ENCODE measurements around the gene INPP5J.
"Not testable (repeated sequence)": the region's sequence is repeated elsewhere in the genome, so short reads cannot be mapped to it uniquely, and the experiment has no call there.

Gene INPP5J

DNA sequence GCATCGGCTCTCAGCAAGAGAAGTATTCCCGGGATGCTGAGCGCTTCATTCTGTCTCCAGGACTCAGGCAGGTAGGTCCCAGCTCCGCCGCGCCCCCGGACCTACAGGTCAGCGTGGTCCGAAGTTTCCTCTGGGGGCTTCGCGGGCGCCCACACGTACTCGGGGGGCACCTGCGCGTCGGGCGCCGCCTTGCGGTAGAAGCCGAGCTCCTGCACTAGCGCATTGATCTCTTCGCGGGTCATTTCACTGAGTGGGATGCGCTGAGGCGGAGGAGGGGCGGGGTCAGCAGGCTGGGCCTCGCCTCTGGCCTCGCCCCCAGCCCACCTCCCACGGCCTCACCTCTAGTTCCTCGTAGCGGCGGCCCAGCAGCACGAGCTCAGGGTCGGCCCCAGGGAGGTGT, 17.9 kb upstream of the INPP5J start:
- no peaks in the 10 kb centered on the region for H3K9me3 Mint-ChIP-seq
- peaks cover 19% of the 10 kb centered on the region for H3K4me1 Mint-ChIP-seq
- peaks cover 2% of the 10 kb centered on the region for H3K27me3 Mint-ChIP-seq
- ATAC-seq (no peak), DNase-seq (no peak)
- H3K4me3 Mint-ChIP-seq, result no peak overlapping the region
- H3K27ac Mint-ChIP-seq, result no peak overlapping the region
- H3K36me3 Mint-ChIP-seq (ENCODE audit: low read depth), result no peaks in the 10 kb centered on the region

DNA sequence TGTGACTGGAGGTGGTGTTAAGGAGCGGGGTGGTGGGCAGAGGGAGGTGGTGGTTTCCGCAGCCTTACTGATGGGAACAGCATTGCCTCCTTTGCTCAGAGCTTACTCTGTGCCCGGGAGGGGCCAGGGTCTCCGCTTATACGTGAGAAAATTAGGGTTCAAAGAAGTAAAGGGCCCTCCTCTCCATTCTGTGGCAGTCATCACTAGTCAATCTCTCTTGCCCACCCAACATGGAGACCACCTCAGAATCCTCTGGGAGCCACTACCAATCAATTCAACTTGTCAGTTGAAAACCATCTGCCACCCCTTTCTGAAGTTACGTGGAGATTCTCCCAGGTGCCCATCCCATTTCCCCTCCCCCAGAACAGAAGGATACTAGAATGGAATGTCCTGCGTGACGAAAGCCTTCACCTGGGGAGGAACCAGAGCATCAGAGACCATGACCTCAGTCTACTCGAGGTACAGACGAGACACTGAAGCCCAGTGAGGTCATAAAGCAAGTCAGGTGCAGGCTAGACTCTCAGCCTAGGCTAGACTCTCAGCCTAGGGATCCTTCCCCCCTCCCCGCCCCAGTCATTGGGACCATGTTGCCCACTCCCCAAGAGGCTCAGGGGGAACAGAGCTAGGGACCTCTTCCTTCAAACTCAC, 17.4 kb upstream of the INPP5J start:
- peaks cover 19% of the 10 kb centered on the region for H3K4me1 Mint-ChIP-seq
- H3K4me3 Mint-ChIP-seq, result no peak overlapping the region
- ATAC-seq (no peak), DNase-seq (no peak)
- no peaks in the 10 kb centered on the region for H3K9me3 Mint-ChIP-seq
- H3K27ac Mint-ChIP-seq, result no peak overlapping the region
- peaks cover 2% of the 10 kb centered on the region for H3K27me3 Mint-ChIP-seq
- no peaks in the 10 kb centered on the region for H3K36me3 Mint-ChIP-seq (ENCODE audit: low read depth)

DNA sequence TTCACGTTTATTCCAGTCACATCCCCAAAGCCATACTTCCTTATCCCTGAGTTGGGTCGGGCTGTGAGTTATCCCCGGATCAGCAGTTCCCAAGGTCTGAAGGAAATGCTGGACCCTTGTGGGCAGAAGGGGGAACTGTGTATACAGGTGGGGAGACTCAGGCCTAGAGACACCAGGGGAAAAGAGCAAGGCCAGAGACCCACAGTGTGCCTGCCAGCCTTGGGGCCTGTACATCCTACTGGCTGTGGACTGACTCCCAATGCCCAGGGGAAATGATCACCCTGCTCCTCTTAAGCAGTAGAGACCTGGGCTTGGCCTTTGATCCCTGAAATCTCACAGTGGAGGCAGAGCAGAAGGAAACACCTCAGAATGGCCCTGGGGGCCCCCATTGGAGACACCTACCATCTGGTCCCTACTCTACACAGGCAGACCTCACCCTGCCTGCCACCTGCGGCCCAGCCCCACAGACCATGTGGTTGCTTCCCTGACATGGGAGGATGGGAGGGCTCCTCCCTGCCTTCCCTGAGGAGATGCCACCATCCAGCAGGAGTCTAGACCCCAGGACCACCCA, 16.7 kb upstream of the INPP5J start:
- Mint-ChIP-seq H3K4me3 (peak overlapping the region; percentile 90), H3K36me3 (ENCODE audit: low read depth) (no peaks in the 10 kb centered on the region), H3K27ac (no peak overlapping the region), H3K4me1 (peaks cover 19% of the 10 kb centered on the region), H3K27me3 (peaks cover 2% of the 10 kb centered on the region), H3K9me3 (no peaks in the 10 kb centered on the region)
- ATAC-seq, result no peak
- no peak for DNase-seq

DNA sequence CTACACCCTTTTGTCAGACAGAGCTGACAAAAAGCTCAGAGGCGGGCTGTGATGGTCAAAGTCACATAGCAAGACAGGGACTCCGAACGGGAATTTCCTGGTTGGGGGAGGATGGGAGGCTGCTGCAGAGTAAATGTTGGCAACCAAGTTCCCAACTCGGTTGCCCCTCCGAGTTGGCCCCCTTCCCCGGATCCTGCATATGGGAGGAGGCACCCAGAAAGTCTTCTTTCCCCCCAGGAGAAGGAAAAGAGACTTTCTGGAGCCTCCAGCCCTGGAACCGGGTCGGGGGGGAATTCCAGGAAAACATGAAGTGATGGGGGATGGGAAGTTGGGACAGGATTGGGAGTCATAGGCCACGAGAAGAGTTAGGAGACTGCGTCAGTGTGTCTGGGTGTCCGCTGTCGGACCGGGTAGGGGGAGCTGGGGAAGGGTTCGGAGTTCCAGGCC, 16.0 kb upstream of the INPP5J start:
- no peaks in the 10 kb centered on the region for H3K9me3 Mint-ChIP-seq
- ATAC-seq, result no peak
- H3K36me3 Mint-ChIP-seq (ENCODE audit: low read depth), result no peaks in the 10 kb centered on the region
- no peak for DNase-seq
- H3K4me3 Mint-ChIP-seq, result peak overlapping the region; percentile 90
- peaks cover 2% of the 10 kb centered on the region for H3K27me3 Mint-ChIP-seq
- H3K4me1 Mint-ChIP-seq, result peaks cover 18% of the 10 kb centered on the region
- H3K27ac Mint-ChIP-seq, result no peak overlapping the region

DNA sequence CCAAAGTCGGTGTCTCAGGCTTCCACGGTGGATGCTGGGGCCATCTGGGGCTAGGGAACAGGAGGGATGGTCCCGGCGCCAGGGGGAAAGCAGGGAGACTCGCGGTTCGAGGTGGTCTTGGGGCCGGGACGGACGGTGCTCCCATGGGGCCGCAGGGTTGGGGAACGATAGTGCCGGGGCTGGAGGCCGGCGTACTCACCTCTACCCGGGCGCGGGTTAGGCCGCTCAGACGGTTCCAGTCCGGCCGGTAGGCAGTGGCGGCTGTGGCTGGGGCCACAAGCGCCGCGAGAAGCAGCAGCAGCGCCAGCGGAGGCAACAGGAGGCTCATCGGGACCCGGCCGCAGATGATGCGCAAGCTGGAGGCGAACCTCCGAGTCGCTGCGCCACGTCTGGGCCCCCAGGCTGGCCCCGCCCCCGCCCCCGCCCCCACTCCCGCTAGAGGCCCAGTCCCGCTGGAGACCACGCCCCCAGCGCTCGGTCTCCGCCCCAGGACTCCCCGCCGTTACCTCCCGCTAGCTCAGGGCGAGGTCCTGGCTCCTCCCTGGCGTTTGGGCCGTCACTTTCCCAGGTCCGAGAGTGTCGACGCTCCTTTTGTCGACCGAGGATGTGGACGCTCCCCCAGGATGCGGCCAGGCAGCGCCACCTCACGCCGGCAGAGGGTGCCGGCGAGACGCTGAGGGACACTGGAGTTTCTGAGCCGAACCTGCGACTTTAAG, 15.4 kb upstream of the INPP5J start, which contains the start of gene SELENOM:
Gene SELENOM, minus strand, starts transcription at position 391 of the 716 bp plus-strand sequence. Its CDS starts 63 bp downstream, at position 328.
- H3K27ac Mint-ChIP-seq, result peak within 1 kb of the TSS; percentile 57
- H3K36me3 Mint-ChIP-seq (ENCODE audit: low read depth), result no peaks in the 10 kb centered on the region
- H3K4me1 Mint-ChIP-seq, result peaks cover 16% of the 10 kb centered on the region
- H3K9me3 Mint-ChIP-seq, result no peaks in the 10 kb centered on the region
- peak within 1 kb of the TSS; percentile 90 for H3K4me3 Mint-ChIP-seq
- DNase-seq (peak; percentile 89), ATAC-seq (peak; percentile 96)
- peaks cover 2% of the 10 kb centered on the region for H3K27me3 Mint-ChIP-seq

DNA sequence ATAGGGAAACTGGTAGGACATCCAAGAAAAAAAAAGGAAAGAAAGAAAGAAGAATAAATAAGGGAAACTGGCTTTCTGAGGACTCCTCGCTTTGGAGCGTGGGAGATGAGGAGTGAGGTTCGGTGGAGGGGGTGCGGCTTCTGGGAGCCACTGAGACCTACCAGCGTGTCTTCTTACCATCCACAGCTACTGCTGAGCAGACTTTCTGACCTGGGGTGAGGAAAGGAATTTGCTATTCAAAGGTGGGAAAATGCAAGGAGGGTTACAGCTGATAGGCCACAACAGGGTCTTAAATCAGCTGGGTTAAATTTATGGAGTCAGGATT, 14.9 kb upstream of the INPP5J start:
- ATAC-seq, result peak; percentile 18

DNA sequence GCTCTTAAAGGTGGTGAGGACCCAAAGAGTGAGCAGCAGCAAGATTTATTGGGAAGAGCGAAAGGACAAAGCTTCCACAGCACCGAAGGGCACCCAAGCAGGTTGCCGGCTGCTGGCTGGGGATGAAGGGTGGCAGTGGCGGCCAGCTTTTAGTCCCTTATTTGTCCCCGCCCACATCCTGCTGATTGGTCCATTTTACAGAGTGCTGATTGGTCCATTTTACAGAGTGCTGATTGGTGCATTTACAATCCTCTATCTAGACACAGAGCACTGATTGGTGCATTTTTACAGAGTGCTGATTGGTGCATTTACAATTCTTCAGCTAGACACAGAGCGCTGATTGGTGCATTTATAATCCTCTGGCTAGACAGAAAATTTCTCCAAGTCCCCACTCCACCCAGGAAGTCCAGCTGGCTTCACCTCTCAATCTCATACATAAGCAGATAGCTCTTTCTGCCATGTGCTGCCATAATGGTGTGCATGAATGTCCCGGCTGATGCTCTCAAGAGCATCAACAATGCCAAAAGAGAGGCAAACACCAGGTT, 10.1 kb upstream of the INPP5J start:
- H3K4me3 Mint-ChIP-seq; H3K9me3 Mint-ChIP-seq; H3K27ac Mint-ChIP-seq; H3K36me3 Mint-ChIP-seq (ENCODE audit: low read depth); DNase-seq; H3K27me3 Mint-ChIP-seq; ATAC-seq; H3K4me1 Mint-ChIP-seq: not testable (repeated sequence)

More for the DNA sequence above, 14.9 kb upstream of the INPP5J start:
- no peak for DNase-seq
- H3K36me3 Mint-ChIP-seq (ENCODE audit: low read depth), result no peaks in the 10 kb centered on the region
- peaks cover 16% of the 10 kb centered on the region for H3K4me1 Mint-ChIP-seq
- H3K9me3 Mint-ChIP-seq, result no peaks in the 10 kb centered on the region
- peaks cover 2% of the 10 kb centered on the region for H3K27me3 Mint-ChIP-seq
- peak overlapping the region; percentile 57 for H3K27ac Mint-ChIP-seq
- peak overlapping the region; percentile 90 for H3K4me3 Mint-ChIP-seq

DNA sequence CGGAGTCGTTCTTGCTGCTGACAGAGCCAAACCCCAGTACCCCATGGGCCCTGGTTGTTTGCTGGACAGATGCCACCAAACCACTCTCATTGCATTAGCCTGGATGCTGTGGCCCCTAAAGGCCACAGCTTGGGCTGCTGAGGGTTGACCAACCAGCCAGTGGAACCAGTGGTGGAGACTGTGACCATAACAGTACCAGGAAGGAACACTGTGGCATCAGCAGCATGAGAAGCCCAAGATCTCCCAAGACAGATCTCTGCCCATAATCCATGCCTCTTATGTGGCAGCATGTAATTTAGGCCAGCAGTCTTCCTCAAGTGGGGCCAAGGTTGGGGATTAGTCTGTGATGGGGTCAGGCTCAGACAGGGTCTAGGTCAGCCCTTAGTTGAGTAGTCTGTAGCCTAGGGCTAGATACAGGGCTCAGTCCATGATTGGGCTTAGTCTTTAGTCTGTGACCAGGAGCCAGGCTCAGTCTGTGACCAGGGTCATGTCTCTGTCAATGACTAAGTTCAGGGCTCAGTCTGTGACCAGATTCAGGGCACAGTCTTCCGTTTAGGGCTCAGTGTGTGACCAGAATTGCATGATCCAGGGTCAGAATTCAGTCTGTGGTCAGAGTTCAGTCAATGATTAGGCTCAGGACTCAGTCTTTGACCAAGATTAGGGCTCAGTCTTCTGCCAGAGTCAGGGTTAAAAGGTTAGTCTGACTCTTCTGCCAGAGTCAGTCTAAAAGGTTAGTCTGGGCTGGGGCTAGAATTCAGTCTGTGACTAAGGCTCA, 4.5 kb upstream of the INPP5J start:
- Mint-ChIP-seq H3K9me3 (no peaks in the 10 kb centered on the region), H3K4me1 (no peaks in the 10 kb centered on the region), H3K36me3 (ENCODE audit: low read depth) (no peaks in the 10 kb centered on the region), H3K27me3 (no peaks in the 10 kb centered on the region), H3K4me3 (no peak overlapping the region), H3K27ac (no peak overlapping the region)
- ATAC-seq (peak; percentile 33), DNase-seq (no peak)

DNA sequence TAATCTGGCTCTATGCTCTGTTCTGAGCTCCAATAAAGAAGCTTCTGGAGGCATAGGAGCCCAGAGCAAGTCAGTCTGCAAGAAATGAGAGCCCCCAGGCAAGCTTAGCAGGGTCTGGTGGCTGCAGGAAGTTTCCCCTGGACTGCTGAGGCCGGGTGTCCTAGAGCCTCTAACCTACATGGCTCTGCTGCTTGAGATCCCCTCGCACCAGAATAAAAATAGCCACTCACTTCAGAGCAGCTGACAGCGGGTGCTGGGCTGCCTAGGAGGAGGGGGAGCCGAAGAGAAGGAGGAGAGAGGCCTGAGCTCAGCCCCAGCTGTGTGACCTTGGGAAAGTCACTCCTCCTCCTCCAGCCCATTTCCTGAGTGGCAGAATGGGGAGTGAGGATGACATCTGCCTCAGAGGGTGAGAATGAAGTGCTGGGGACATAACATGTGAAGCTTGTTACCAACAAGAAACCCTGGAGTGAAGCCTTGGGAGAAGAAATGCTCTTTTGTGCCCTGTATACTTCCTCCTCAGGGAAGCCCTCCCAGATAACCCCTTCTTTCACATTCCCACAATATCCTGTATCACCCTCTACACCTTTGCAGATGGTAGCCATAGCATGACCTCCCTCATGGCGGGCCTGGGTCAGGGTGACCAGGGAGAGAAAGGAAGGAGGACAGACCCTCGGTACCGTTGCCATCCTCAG, 3.6 kb upstream of the INPP5J start:
- Mint-ChIP-seq H3K36me3 (ENCODE audit: low read depth) (no peaks in the 10 kb centered on the region), H3K9me3 (no peaks in the 10 kb centered on the region), H3K4me1 (no peaks in the 10 kb centered on the region), H3K27me3 (no peaks in the 10 kb centered on the region), H3K4me3 (no peak overlapping the region), H3K27ac (no peak overlapping the region)
- no peak for DNase-seq
- ATAC-seq, result no peak

DNA sequence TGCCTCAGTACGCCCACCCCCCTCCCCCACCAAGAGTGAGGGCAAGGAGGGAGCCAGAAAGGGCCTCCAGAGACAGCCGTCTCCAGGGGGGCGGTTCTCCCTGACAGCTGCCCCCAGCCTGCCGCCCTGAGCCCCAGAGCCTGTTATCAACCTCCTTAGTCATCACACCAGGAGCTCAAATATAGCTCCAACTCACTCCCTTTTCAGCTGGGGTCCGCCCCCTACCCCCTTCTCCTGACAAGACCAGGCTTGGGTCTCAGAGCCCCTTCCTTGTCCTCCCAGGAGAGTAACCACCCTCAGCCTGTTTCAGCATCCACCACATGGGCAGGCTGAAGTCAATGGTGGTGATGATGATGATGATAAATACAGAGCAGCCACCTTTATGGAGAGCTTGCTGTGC, 2.5 kb upstream of the INPP5J start:
- Mint-ChIP-seq H3K9me3 (no peaks in the 10 kb centered on the region), H3K36me3 (ENCODE audit: low read depth) (no peaks in the 10 kb centered on the region), H3K4me3 (no peak overlapping the region), H3K4me1 (no peaks in the 10 kb centered on the region), H3K27me3 (no peaks in the 10 kb centered on the region), H3K27ac (no peak overlapping the region)
- DNase-seq, result no peak
- ATAC-seq, result no peak

DNA sequence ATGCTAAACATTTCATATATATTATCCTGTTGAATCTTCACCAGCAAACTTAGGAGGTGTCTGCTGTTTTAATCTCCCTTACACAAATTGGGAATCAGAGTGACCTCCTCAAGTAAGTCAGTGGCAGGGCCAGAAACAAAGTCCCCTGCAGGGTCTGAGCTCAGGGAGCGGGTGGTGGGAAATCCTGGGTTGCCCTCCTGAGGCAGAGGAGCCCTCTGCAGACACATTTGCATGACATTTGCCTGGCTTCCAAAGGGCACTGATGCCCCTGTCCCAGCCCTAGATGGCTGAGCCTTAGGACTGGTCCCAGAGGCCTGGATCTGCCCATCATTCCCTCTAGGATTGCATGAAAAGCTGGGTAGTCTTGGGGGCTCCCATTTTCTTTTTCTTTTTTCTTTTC, 2.1 kb upstream of the INPP5J start:
- no peak overlapping the region for H3K27ac Mint-ChIP-seq
- ATAC-seq (no peak), DNase-seq (no peak)
- no peak overlapping the region for H3K4me3 Mint-ChIP-seq
- H3K27me3 Mint-ChIP-seq, result no peaks in the 10 kb centered on the region
- H3K9me3 Mint-ChIP-seq, result no peaks in the 10 kb centered on the region
- H3K4me1 Mint-ChIP-seq, result no peaks in the 10 kb centered on the region
- no peaks in the 10 kb centered on the region for H3K36me3 Mint-ChIP-seq (ENCODE audit: low read depth)

DNA sequence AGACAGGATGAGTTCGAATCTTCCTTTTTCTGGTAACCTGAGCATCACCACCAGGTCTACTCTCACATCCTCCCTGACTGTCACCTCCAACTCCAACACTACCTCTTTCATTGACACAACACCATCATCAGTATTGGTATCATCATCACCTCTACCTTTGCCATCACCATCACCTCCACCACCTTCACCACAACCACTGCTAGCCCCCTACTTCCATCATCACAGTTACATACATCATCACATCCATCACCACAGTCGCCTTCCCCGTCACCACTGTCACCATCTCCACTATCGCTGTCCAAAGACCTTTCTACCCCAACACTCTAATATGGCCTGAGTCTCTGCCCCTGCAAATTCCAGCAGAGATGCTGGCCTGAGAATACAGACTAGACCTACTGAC, 1.4 kb upstream of the INPP5J start:
- no peak for DNase-seq
- no peak overlapping the region for H3K4me3 Mint-ChIP-seq
- ATAC-seq, result no peak
- no peaks in the 10 kb centered on the region for H3K9me3 Mint-ChIP-seq
- H3K36me3 Mint-ChIP-seq (ENCODE audit: low read depth), result no peaks in the 10 kb centered on the region
- H3K27ac Mint-ChIP-seq, result peak overlapping the region; percentile 13
- H3K4me1 Mint-ChIP-seq, result no peaks in the 10 kb centered on the region
- H3K27me3 Mint-ChIP-seq, result no peaks in the 10 kb centered on the region

DNA sequence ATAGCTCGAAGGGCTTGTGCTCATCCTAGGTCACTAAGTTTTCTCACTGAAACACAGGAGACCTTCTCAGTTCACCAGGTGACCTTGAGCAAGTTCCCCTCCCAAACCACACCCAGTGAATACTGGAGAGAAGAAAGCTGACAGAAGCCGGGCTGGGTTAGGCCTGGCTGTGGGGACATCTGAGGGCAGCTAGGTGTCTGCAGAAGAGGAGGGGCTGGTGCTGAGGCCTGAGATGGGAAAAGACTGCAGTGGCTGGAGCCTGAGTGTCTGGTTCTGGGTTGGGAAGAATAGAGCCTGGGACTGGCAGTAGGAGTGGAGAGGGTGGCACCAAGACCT, 602 bp upstream of the INPP5J start:
- Mint-ChIP-seq H3K4me1 (no peaks in the 10 kb centered on the region), H3K36me3 (ENCODE audit: low read depth) (no peaks in the 10 kb centered on the region), H3K27ac (no peak overlapping the region), H3K27me3 (no peaks in the 10 kb centered on the region), H3K4me3 (no peak overlapping the region), H3K9me3 (no peaks in the 10 kb centered on the region)
- ATAC-seq (no peak), DNase-seq (no peak)

DNA sequence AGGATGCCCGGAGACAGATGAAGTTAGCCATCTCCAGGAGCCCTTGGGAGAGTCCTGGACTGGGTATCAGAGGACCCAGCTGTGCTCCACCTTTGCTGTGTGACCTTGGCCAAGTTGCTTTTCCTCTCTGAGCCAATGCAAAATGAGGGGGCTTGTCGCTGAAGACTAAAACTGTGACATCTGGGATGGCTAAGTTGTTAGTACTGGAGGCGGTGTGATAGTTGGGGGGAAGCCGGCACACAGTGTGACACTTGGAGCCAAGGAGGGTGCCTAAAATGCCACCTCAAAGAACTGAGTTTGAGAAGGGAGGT, 481 bp downstream of the INPP5J start:
- H3K36me3 Mint-ChIP-seq (ENCODE audit: low read depth), result no peaks in the 10 kb centered on the region
- DNase-seq (no peak), ATAC-seq (no peak)
- H3K9me3 Mint-ChIP-seq, result no peaks in the 10 kb centered on the region
- no peaks in the 10 kb centered on the region for H3K27me3 Mint-ChIP-seq
- H3K4me1 Mint-ChIP-seq, result no peaks in the 10 kb centered on the region
- H3K4me3 Mint-ChIP-seq, result no peak overlapping the region
- H3K27ac Mint-ChIP-seq, result no peak overlapping the region

Measured in activated naive CD8-positive, alpha-beta T cell treated with anti-CD3 and anti-CD28 coated beads, Interleukin-2, amount 50 U/mL, for 24 hours (primary cell).